Measurements from ENCODE around the gene C19orf81. TPM values are rescaled to one million over a fixed set of nuclear protein-coding genes. Genes with fewer than 3 reads are reported as not detected.

Gene C19orf81
- total RNA-seq, 1 experiment from 2014 or later: not detected

DNA sequence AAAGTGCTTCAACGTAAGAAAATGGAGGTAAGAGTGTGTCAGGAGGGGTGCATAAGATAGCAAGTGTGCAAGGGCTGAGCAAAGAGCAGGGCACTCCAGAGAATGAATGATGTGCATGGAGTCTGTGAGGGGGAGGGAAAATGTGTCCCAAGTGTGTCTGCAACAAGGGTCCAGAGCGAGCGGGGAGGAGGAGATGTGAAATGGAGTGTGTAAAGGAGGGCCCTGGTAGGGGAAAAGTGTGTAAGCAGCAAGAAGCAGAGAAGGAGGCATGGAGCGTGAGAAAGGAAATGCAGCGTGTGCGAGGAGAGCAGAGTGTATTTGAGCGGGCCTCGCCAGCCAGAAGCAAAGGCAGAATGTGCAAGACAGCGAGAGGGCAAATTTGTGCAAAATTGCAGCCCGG, 11.8 kb downstream of the C19orf81 start:
- TF ChIP-seq, protein P1, sequence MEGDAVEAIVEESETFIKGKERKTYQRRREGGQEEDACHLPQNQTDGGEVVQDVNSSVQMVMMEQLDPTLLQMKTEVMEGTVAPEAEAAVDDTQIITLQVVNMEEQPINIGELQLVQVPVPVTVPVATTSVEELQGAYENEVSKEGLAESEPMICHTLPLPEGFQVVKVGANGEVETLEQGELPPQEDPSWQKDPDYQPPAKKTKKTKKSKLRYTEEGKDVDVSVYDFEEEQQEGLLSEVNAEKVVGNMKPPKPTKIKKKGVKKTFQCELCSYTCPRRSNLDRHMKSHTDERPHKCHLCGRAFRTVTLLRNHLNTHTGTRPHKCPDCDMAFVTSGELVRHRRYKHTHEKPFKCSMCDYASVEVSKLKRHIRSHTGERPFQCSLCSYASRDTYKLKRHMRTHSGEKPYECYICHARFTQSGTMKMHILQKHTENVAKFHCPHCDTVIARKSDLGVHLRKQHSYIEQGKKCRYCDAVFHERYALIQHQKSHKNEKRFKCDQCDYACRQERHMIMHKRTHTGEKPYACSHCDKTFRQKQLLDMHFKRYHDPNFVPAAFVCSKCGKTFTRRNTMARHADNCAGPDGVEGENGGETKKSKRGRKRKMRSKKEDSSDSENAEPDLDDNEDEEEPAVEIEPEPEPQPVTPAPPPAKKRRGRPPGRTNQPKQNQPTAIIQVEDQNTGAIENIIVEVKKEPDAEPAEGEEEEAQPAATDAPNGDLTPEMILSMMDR (conservative IDR thresholded peaks at IDR 0.05): no peak
- TF ChIP-seq EZH2 (IDR thresholded peaks at IDR 0.05; ENCODE audit: low read depth): no peak

DNA sequence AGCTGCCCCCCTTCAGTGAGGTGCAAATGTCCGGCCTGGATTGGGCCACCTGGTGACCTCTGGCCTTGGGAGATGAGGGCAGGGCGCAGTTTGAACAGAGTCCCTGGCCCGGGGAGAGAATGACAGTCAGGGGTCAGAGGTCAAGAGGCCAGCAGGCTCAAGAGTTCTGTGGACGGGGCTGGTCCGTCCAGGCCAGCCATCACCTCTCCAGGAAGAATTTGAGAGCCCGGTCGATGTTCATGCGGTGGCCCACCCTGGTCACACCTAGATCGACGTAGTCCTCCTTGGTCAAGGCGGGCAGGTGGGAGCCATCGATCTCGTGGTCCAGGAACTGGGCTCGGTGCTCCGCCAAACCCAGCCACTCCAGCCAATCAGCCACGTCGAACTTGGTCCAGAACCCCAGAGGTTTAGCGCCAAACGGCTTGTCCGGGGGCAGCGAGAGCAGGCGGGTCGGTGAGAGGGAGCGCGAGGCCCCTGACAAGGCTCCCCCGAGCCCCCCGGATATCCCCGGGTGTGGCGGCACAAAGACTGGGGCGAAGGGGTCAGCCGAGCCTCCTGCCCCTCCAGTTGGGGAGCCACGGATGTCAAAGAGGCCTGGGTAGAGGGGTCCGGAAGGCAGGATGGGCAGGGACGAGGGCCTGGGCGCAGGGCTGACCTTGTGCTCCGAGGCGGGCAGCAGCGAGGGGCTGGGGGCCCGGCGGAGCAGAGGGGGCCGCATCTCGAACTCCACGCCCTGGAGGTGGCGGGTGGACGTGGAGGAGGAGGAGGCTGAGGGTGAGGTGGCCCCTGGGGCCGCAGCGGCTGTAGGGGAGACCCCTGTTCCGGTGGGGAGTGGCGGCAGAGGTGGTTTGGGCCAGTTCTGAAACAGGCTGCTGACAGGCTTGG, 12.8 kb downstream of the C19orf81 start:
- H3F3A ChIP-seq (ENCODE audit: insufficient read depth, low read depth): no peaks in the 10 kb centered on the region
- no peaks in the 10 kb centered on the region for H3K79me2 ChIP-seq (ENCODE audit: low read depth)
- no peak overlapping the region for H3K4me3 ChIP-seq
- H3K9me2 ChIP-seq (ENCODE audit: insufficient read depth): no peaks in the 10 kb centered on the region
- H4K20me1 ChIP-seq (ENCODE audit: insufficient read depth): no peaks in the 10 kb centered on the region
- H3K4me2 ChIP-seq: no peak overlapping the region
- peaks cover 56% of the 10 kb centered on the region for H3K27me3 ChIP-seq (ENCODE audit: insufficient read depth, low read depth)
- no peaks in the 10 kb centered on the region for H3K4me1 ChIP-seq (replicated peaks; ENCODE audit: insufficient read depth)
- BruUV-seq (replicated peaks): no TSS peak
- no peak overlapping the region for H2AFZ ChIP-seq
- ChIA-PET CTCF (no interaction called here), POLR2A (ENCODE audit: unreplicated experiment) (no interaction called here)
- no peak overlapping the region for H3K27ac ChIP-seq
- DNase-seq: no peak
- TF ChIP-seq, protein P1 (conservative IDR thresholded peaks at IDR 0.05): no peak
- no peak for TF ChIP-seq EZH2 (IDR thresholded peaks at IDR 0.05; ENCODE audit: low read depth)
- no peaks in the 10 kb centered on the region for H3K36me3 ChIP-seq (ENCODE audit: low read depth)
- H3K9me3 ChIP-seq (ENCODE audit: insufficient read depth, low read depth): no peaks in the 10 kb centered on the region
- intact Hi-C loops (cut with micrococcal nuclease; ENCODE audit: unreplicated experiment): no loop called here

More for the DNA sequence above, 11.8 kb downstream of the C19orf81 start:
- H3K27ac ChIP-seq: no peak overlapping the region
- DNase-seq: no peak
- peaks cover 65% of the 10 kb centered on the region for H3K27me3 ChIP-seq (ENCODE audit: insufficient read depth, low read depth)
- no TSS peak for BruUV-seq (replicated peaks)
- H2AFZ ChIP-seq: no peak overlapping the region
- no peaks in the 10 kb centered on the region for H3K9me3 ChIP-seq (ENCODE audit: insufficient read depth, low read depth)
- H3K9me2 ChIP-seq (ENCODE audit: insufficient read depth): no peaks in the 10 kb centered on the region
- H3K79me2 ChIP-seq (ENCODE audit: low read depth): no peaks in the 10 kb centered on the region
- CTCF ChIA-PET: no interaction called here
- H4K20me1 ChIP-seq (ENCODE audit: insufficient read depth): no peaks in the 10 kb centered on the region
- no peak overlapping the region for H3K4me3 ChIP-seq
- no peaks in the 10 kb centered on the region for H3K4me1 ChIP-seq (replicated peaks; ENCODE audit: insufficient read depth)
- H3F3A ChIP-seq (ENCODE audit: insufficient read depth, low read depth): no peaks in the 10 kb centered on the region
- intact Hi-C loops (cut with micrococcal nuclease; ENCODE audit: unreplicated experiment): no loop called here
- no peaks in the 10 kb centered on the region for H3K36me3 ChIP-seq (ENCODE audit: low read depth)
- POLR2A ChIA-PET (ENCODE audit: unreplicated experiment): no interaction called here
- H3K4me2 ChIP-seq: no peak overlapping the region

DNA sequence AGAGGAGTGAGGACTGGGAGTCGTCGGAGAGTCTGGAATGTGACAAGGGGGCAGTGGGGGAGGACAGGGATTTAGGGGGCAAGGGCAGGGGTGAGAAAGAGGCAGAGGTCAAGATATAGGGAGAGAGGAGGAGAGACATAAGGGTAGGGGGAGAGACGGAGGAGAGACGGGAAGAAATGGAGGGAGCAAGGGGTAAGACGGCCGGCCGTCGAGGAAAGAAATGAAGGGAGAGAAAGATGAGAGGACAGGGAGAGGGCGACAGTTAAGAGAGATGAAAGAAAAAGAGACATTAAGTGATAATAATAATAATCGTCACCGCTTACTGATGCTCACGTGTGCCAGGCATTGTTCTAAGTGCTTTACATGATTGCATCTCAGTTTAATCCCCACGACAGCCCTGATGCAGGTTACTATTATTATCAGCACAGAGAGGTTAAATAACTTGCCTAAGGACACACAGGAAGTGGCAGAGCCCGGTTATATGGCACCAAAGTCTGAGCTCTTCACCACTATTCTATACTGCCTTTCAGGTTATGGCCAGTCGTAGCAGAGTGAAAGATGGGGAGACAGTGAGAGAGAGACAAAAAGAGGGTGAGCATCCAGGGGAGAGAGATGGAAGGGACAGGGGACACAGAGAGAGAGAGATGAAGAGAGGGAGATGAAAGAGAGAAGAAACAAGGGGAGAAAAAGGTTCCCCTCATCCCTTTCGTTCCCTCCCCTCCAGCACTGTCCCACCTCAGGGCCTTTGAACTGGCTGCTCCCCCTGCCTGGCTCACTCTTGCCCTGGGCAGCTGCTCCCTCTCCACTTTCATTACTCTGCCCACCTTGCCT, 13.6 kb downstream of the C19orf81 start:
- intact Hi-C loops (cut with micrococcal nuclease; ENCODE audit: unreplicated experiment): no loop called here
- H3K9me3 ChIP-seq (ENCODE audit: insufficient read depth, low read depth): no peaks in the 10 kb centered on the region
- no peak for TF ChIP-seq EZH2 (IDR thresholded peaks at IDR 0.05; ENCODE audit: low read depth)
- TF ChIP-seq, protein P1 (conservative IDR thresholded peaks at IDR 0.05): no peak
- H3K4me1 ChIP-seq (replicated peaks; ENCODE audit: insufficient read depth): no peaks in the 10 kb centered on the region
- POLR2A ChIA-PET (ENCODE audit: unreplicated experiment): no interaction called here
- H3K9me2 ChIP-seq (ENCODE audit: insufficient read depth): no peaks in the 10 kb centered on the region
- no peak overlapping the region for H3K4me2 ChIP-seq
- H3F3A ChIP-seq (ENCODE audit: insufficient read depth, low read depth): no peaks in the 10 kb centered on the region
- no peak overlapping the region for H3K4me3 ChIP-seq
- DNase-seq: no peak
- peaks cover 47% of the 10 kb centered on the region for H3K27me3 ChIP-seq (ENCODE audit: insufficient read depth, low read depth)
- H3K79me2 ChIP-seq (ENCODE audit: low read depth): no peaks in the 10 kb centered on the region
- no peaks in the 10 kb centered on the region for H3K36me3 ChIP-seq (ENCODE audit: low read depth)
- CTCF ChIA-PET: no interaction called here
- BruUV-seq (replicated peaks): no TSS peak
- no peak overlapping the region for H3K27ac ChIP-seq
- no peak overlapping the region for H2AFZ ChIP-seq
- no peaks in the 10 kb centered on the region for H4K20me1 ChIP-seq (ENCODE audit: insufficient read depth)
